Mucosa of stomach (tissue), 1 donor: ENCODE measurements around the gene ZFYVE27.

Source experiments
- H3K27me3 ChIP-seq: one replicate; pipeline ENCODE4 v1.7.0; 2013; ENCODE audit warnings: mild to moderate bottlenecking, low read length; ENCODE audit not compliant: control insufficient read depth, insufficient read depth
- H3K36me3 ChIP-seq: one replicate; pipeline ENCODE4 v1.7.0; 2013; ENCODE audit warnings: low read length; ENCODE audit not compliant: control insufficient read depth, insufficient read depth
- H3K4me1 ChIP-seq: one replicate; pipeline ENCODE4 v1.7.0; 2013; ENCODE audit warnings: mild to moderate bottlenecking, low read length; ENCODE audit not compliant: control insufficient read depth, insufficient read depth
- H3K4me3 ChIP-seq: one replicate; pipeline ENCODE4 v1.7.0; 2013; ENCODE audit warnings: low read length
- H3K9ac ChIP-seq: one replicate; pipeline ENCODE4 v1.7.0; 2013; ENCODE audit warnings: mild to moderate bottlenecking, low read length, moderate library complexity
- H3K9me3 ChIP-seq: one replicate; pipeline ENCODE4 v1.7.0; 2013; ENCODE audit warnings: mild to moderate bottlenecking, low read length, moderate library complexity; ENCODE audit not compliant: control insufficient read depth
- donor health status: Pancreatic carcinoma.

ZFYVE27 gene

DNA sequence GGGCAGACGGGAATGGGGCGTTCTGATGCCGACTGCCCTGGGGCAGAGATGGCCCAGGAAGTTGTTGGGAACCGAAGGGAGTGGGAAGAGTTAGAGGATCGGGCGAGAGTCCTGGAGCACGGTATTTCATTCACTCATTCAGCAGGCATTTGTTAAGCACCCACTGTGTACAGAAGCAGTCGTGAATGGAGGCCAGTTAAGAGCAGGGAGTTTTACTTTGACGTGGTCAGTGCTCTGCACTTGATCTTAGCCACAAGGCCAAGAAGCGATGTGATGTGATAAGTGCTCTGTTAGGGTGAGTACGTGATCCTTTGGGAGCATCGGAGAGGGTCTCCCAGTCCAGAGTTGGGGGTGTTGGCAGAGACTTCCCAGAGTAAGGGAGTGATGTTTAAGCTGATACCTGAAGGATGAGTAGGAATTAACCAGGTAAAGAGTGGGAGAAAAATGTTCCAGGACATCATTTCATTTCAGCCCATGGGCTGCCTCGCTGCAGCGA lies 890 bp downstream of the ZFYVE27 start:
- no peaks in the 10 kb centered on the region for H3K27me3 ChIP-seq
- H3K4me1 ChIP-seq = peaks cover 13% of the 10 kb centered on the region
- H3K9me3 ChIP-seq = no peaks in the 10 kb centered on the region

DNA sequence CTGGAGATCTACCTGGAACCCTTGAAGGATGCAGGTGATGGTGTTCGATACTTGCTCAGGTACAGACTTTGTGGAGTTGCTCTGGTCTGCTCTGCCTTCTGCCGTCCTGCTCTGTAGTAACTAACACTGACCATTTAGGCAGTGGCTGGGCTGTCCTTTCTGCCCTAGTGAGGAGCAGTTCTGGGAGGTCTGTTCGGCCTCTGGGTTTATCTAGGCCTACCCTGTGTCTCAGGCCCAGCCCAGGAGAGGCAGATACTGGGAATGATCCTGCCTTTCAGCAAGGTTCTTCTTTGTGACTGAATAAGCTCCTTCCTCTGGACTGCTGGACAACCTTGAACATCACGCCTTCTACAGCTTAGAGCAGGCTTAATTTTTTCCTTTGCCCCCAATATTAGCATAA lies 1.7 kb downstream of the ZFYVE27 start:
- Histone ChIP-seq H3K4me1 (peaks cover 13% of the 10 kb centered on the region), H3K36me3 (peaks cover 4% of the 10 kb centered on the region), H3K9me3 (no peaks in the 10 kb centered on the region), H3K4me3 (no peak overlapping the region), H3K9ac (no peak overlapping the region), H3K27me3 (no peaks in the 10 kb centered on the region)

More for the DNA sequence above, 890 bp downstream of the ZFYVE27 start:
- peaks cover 4% of the 10 kb centered on the region for H3K36me3 ChIP-seq
- H3K4me3 ChIP-seq = peak overlapping the region; percentile 97
- peak overlapping the region; percentile 95 for H3K9ac ChIP-seq

- H3K27me3 ChIP-seq = no peaks in the 10 kb centered on the region
- H3K4me1 ChIP-seq = peaks cover 13% of the 10 kb centered on the region
- H3K4me3 ChIP-seq = no peak overlapping the region
- H3K36me3 ChIP-seq = peaks cover 4% of the 10 kb centered on the region
- no peaks in the 10 kb centered on the region for H3K9me3 ChIP-seq
- no peak overlapping the region for H3K9ac ChIP-seq
These were observed 3.7 kb downstream of the ZFYVE27 start for GRCh38 chr10:97740613-97741012.

DNA sequence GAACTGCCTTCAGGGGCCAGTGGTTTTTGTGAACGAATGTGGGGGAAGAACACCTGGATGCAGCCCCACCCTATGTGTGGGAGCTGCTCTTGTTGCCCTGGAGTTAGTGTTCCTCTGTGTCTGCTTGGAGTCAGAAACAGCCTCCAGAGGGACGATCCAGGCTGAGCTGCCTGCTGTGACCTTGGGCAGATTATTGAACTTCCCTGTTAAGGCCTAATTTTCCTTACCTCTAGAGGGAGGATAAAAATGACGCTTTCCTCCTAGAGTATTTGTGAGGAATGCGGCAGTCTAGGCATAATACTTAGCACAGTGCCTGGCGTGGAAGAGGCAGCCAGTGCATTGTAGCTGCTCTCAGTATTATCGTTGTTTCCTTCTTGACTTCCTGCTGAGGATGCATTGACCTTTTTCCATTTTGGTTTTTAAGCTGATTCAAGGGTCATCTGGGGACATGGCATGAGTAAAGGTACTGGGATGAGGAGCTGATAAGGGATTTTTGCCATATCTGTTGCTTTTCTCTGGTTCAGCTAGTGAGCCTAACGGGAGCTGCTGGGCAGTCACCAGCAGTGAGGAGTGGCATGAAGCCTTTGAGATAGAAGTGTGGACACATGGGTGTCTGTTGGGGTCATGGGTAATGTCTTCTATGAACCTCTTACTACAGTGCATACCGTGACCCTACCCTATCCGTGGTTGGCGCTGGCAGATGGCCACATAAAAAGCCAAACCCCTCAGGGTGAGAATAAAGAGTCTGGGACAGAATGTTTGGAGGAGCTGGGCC lies 6.4 kb downstream of the ZFYVE27 start:
- no peaks in the 10 kb centered on the region for H3K9me3 ChIP-seq

GRCh38 chr10:97744405-97745035 lies 7.6 kb downstream of the ZFYVE27 start:
- Histone ChIP-seq H3K9me3 (no peaks in the 10 kb centered on the region), H3K9ac (no peak overlapping the region), H3K4me1 (no peaks in the 10 kb centered on the region), H3K4me3 (no peak overlapping the region), H3K36me3 (peaks cover 13% of the 10 kb centered on the region), H3K27me3 (no peaks in the 10 kb centered on the region)

More for the DNA sequence above, 6.4 kb downstream of the ZFYVE27 start:
- Histone ChIP-seq H3K36me3 (peaks cover 10% of the 10 kb centered on the region), H3K9ac (no peak overlapping the region), H3K4me1 (peaks cover 2% of the 10 kb centered on the region), H3K27me3 (no peaks in the 10 kb centered on the region), H3K4me3 (no peak overlapping the region)

DNA sequence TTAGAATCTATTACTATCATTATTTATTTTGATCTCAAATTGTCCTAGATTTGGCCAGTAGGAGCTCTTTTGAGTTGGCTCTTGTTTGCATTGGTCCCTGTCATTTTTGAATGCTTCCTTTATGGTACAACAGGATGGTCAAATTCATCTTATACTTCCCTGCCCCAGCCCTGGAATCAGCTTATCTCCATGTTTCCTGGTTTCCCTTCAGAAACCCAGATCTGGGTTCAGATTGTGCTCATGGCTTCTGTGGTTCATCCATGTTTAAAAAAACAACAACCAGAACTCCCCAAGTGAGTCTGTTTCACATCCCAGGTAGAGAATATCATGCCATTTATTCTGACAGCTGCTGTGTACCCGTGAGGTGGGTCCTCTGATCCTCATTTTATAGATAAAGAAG lies 10.6 kb downstream of the ZFYVE27 start:
- Histone ChIP-seq H3K4me3 (no peak overlapping the region), H3K9me3 (no peaks in the 10 kb centered on the region), H3K9ac (no peak overlapping the region), H3K27me3 (no peaks in the 10 kb centered on the region), H3K36me3 (peaks cover 17% of the 10 kb centered on the region), H3K4me1 (no peaks in the 10 kb centered on the region)

DNA sequence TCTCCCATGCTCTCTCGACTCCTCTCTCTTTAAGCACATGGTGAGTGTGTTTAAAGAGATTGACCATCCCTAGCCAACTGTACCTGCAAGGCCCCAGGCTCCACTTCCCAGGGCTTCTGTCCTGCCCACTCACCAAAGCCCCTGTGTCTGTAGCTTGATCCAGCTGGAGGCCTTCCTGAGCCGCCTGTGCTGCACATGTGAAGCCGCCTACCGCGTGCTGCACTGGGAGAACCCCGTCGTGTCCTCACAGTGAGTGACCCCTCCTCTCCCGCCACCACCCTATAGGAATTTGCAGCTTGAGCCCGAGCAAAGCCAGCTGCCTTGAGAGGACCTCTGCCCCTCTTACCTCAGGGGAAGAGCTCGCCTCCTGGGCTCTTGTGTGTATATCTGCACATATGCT lies 11.2 kb downstream of the ZFYVE27 start:
- Histone ChIP-seq H3K27me3 (no peaks in the 10 kb centered on the region), H3K4me1 (no peaks in the 10 kb centered on the region), H3K4me3 (no peak overlapping the region), H3K9me3 (no peaks in the 10 kb centered on the region), H3K9ac (no peak overlapping the region), H3K36me3 (peaks cover 17% of the 10 kb centered on the region)

GRCh38 chr10:97752956-97753355 lies 16.0 kb downstream of the ZFYVE27 start:
- H3K4me3 ChIP-seq = no peak overlapping the region
- H3K36me3 ChIP-seq = peaks cover 23% of the 10 kb centered on the region
- no peaks in the 10 kb centered on the region for H3K9me3 ChIP-seq
- H3K9ac ChIP-seq = no peak overlapping the region
- H3K27me3 ChIP-seq = no peaks in the 10 kb centered on the region
- H3K4me1 ChIP-seq = no peaks in the 10 kb centered on the region

DNA sequence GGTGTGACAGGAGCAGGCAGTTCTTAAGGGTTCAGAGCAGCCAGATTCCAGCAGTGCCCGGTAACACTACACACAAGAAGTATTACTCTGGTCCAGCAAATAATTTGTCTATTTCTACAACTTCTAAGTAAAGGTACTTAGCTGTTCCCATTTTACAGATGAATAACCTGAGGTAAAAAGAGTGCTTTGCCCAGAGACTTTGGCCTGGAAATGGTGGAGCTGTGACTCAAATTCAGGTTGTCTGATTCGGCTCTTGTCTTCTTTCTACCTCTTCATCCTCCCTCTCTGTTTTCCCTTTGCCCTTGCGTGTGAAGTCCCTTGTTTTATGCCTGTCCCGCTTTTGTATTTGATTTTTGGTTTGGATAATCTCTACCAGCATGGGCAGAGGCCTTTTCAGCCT lies 17.8 kb downstream of the ZFYVE27 start:
- H3K36me3 ChIP-seq = peaks cover 14% of the 10 kb centered on the region
- H3K9ac ChIP-seq = no peak overlapping the region
- H3K4me1 ChIP-seq = no peaks in the 10 kb centered on the region
- H3K9me3 ChIP-seq = no peaks in the 10 kb centered on the region
- no peaks in the 10 kb centered on the region for H3K27me3 ChIP-seq
- H3K4me3 ChIP-seq = no peak overlapping the region

DNA sequence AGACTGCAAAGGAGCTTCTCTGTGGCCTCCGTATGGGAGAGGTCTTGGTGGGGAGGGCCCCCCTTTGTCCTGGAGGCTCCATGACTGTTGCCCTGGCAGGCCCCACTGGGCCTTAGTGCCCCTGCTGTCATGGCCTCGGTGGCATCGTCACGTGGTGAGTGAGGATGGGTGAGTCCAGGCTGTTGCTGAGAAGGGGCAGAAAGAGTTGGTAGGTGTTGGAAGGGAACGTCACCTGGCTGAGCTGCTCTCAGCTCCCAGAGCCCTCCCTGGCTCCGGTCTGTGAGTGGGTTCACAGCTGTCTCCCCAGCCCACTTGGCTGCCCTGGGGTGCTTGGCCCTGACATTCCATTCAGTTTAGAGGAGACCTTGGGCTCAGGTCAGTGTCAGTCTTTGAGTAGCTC lies 18.8 kb downstream of the ZFYVE27 start:
- Histone ChIP-seq H3K9me3 (no peaks in the 10 kb centered on the region), H3K4me1 (no peaks in the 10 kb centered on the region), H3K4me3 (no peak overlapping the region), H3K36me3 (peaks cover 9% of the 10 kb centered on the region), H3K9ac (no peak overlapping the region), H3K27me3 (no peaks in the 10 kb centered on the region)

DNA sequence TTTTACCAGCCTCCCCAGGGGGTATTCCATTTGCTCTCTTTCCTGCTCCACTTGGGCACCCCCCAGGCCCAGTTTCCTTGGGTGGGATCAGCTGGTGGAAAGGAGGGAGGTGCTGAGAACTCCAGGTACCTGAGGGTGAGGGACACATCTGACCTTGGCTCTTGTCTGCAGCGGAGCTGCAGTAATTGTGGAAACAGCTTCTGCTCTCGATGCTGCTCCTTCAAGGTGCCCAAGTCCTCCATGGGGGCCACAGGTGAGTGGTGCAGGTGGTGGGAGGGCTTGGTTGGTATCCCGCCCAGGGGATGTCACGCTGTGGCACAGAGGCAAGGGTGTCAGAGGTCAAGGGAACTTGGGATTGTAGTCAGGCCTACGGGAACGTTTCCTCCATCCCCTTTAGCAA lies 20.5 kb downstream of the ZFYVE27 start:
- Histone ChIP-seq H3K4me3 (no peak overlapping the region), H3K9ac (no peak overlapping the region), H3K9me3 (no peaks in the 10 kb centered on the region), H3K27me3 (no peaks in the 10 kb centered on the region), H3K4me1 (no peaks in the 10 kb centered on the region), H3K36me3 (peaks cover 9% of the 10 kb centered on the region)

DNA sequence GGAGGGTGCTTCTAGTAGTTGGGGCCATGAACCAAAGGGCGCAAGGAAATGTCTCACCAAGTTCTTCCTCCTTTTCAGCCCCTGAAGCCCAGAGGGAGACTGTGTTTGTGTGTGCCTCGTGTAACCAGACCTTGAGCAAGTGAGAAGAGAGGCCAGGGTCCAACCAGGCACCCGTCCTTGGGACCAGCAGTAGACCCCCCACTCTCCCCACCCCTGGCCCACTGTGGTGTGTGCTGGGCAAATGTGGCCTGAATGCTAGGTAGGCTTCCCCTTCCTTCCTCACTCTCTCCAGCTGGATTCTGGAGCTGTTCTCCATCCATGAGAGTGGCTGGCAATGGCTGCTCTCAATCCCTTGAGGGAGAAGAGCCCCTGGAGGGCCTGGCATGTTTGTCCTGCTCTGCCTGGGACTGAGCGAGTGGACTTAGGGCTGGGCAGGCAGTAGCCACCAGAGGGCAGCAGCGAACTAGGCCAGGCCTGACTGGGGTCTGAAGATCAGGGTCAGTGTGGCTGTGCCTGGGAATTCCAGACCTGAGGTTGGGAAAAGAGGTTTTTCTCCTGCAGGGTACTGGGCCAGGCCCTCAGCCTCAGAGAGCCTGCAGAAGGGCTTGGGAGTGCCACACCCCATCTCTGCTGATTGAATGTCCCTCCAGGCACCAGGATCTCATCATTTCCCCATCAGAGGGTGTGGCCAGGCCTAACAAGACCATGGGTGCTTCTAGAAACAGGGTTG lies 22.4 kb downstream of the ZFYVE27 start:
- H3K4me1 ChIP-seq = no peaks in the 10 kb centered on the region

More for the DNA sequence above, 22.4 kb downstream of the ZFYVE27 start:
- H3K4me3 ChIP-seq = no peak overlapping the region
- H3K9me3 ChIP-seq = no peaks in the 10 kb centered on the region
- no peak overlapping the region for H3K9ac ChIP-seq
- H3K27me3 ChIP-seq = no peaks in the 10 kb centered on the region
- peaks cover 9% of the 10 kb centered on the region for H3K36me3 ChIP-seq
